ENCODE measurements around the gene SPAG9. TPM values are rescaled to one million over a fixed set of nuclear protein-coding genes. Genes with fewer than 3 reads are reported as not detected.
A peak's percentile ranks its signal among the peaks of the same experiment; 100 is the strongest.

The SPAG9 gene
- total RNA-seq, 2 donors from 2014 or later: 46.0 to 67.0 TPM

DNA sequence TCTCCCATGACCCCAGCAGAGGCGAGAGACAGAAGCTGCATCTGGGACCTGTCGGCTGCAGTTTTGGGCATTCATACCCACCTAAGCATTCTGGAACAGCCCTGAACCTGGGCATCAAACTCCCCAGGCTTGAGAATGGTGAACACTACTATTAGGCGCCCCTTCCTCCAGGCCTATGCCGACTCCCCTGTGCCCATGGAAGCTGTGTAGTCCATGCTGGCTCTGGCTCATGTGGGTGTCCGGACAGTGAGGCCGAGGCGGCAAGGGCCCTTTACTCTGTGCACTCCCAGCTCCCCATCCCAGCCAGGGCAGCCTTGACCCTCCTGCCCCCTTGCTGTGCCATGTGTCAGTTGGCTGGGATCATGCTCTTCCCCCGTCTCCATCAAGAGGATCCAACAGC, 165.5 kb downstream of the SPAG9 start:
- TF ChIP-seq, protein P1, sequence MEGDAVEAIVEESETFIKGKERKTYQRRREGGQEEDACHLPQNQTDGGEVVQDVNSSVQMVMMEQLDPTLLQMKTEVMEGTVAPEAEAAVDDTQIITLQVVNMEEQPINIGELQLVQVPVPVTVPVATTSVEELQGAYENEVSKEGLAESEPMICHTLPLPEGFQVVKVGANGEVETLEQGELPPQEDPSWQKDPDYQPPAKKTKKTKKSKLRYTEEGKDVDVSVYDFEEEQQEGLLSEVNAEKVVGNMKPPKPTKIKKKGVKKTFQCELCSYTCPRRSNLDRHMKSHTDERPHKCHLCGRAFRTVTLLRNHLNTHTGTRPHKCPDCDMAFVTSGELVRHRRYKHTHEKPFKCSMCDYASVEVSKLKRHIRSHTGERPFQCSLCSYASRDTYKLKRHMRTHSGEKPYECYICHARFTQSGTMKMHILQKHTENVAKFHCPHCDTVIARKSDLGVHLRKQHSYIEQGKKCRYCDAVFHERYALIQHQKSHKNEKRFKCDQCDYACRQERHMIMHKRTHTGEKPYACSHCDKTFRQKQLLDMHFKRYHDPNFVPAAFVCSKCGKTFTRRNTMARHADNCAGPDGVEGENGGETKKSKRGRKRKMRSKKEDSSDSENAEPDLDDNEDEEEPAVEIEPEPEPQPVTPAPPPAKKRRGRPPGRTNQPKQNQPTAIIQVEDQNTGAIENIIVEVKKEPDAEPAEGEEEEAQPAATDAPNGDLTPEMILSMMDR (IDR thresholded peaks at IDR 0.05): no peak
- H3K27ac ChIP-seq: no peak overlapping the region
- intact Hi-C loops (cut with DNase I): loop anchor here (2.0 to 10.0 kb wide), 3 partner anchors 102 to 410 kb away; partner anchors contain the start of gene SPATA20

DNA sequence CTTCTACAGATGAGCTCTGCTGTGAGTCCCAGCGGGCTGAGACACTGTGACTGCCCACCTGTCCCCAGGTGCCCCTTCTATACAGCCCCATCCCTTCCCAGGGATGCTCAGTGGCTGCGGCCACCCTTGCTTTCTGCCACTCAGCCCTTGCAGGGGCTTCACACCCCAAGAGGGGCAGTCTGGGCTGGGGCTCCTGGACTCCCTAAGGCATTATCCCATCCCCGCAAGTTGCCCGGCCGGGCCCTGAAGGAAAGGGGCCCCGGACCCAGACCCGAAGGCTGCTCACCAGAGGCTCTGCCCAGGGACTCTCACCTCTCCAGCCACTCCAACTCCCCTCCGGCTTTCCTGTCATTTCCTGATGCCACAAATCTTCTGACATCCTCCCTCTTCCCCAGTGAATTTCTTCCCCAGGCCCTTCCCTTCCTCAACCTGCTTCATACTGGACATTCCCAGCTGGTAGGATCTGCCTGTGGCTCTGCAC, 166.0 kb downstream of the SPAG9 start:
- Histone ChIP-seq H3K27ac (no peak overlapping the region), H3K9ac (ENCODE audit: low read depth in 2 of 2, low read length in 2 of 2) (peak overlapping the region in 1 of 2 donors; percentile 46), H3K9me3 (no peaks in the 10 kb centered on the region), H3K27me3 (no peaks in the 10 kb centered on the region), H3K4me3 (no peak overlapping the region), H3K4me1 (peaks cover 8% of the 10 kb centered on the region), H3K36me3 (no peaks in the 10 kb centered on the region)
- no peak for DNase-seq
- intact Hi-C loops (cut with DNase I): loop anchor here (2.0 to 10.0 kb wide), 3 partner anchors 102 to 410 kb away; partner anchors contain the start of gene SPATA20
- TF ChIP-seq, protein P1 (IDR thresholded peaks at IDR 0.05): no peak

More for the DNA sequence above, 165.5 kb downstream of the SPAG9 start:
- H3K27me3 ChIP-seq: no peaks in the 10 kb centered on the region
- H3K9me3 ChIP-seq: no peaks in the 10 kb centered on the region
- peaks cover 5% of the 10 kb centered on the region for H3K4me1 ChIP-seq
- no peak for DNase-seq
- peak overlapping the region in 1 of 2 donors; percentile 15 for H3K9ac ChIP-seq (ENCODE audit: low read depth in 2 of 2, low read length in 2 of 2)
- no peak overlapping the region for H3K4me3 ChIP-seq
- no peaks in the 10 kb centered on the region for H3K36me3 ChIP-seq

DNA sequence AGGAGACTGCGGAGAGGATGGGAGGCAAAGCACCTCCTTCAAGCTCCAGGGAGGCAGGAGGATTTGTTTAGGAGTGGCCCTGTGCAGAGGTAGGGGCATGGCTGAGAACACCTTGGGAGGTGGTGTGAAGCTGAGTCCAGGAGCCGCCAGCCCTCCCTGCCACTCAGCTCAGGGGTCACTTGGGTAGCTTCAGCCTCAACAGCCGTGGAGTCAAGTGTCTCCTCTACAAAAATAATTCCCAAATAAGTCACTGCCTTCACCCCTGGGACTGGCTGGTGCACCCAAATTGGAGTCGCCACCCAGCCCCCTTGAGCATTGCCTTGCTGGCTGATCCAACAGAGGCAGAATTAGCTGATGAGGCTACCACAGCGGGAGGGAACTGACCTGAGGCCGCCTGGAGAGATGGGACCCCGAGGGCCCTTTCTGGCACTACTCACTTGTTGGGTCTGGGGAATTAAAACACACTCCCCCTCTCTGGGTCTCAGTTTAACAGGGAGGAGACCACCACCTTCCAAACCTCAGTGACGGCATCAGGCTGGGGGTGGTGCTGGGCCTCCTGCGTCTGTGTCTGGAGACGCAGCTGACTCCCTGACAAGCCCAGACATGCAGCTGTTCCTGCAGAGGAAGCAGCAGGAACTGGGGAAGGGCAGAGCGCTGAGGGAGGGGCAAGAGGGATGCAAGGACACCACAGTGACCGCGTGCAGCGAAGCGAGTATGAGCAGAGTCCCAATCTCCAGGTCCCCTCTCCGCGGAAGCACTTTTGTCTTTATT, 166.7 kb downstream of the SPAG9 start:
- peak overlapping the region in 1 of 2 donors; percentile 46 for H3K9ac ChIP-seq (ENCODE audit: low read depth in 2 of 2, low read length in 2 of 2)
- no peak for DNase-seq
- no peaks in the 10 kb centered on the region for H3K27me3 ChIP-seq
- no peak overlapping the region for H3K27ac ChIP-seq
- H3K9me3 ChIP-seq: no peaks in the 10 kb centered on the region
- peaks cover 14% of the 10 kb centered on the region for H3K4me1 ChIP-seq
- H3K36me3 ChIP-seq: no peaks in the 10 kb centered on the region
- TF ChIP-seq, protein P1 (IDR thresholded peaks at IDR 0.05): no peak
- intact Hi-C loops (cut with DNase I): loop anchor here (2.0 to 10.0 kb wide), 3 partner anchors 101 to 409 kb away; partner anchors contain the start of gene SPATA20
- no peak overlapping the region for H3K4me3 ChIP-seq

DNA sequence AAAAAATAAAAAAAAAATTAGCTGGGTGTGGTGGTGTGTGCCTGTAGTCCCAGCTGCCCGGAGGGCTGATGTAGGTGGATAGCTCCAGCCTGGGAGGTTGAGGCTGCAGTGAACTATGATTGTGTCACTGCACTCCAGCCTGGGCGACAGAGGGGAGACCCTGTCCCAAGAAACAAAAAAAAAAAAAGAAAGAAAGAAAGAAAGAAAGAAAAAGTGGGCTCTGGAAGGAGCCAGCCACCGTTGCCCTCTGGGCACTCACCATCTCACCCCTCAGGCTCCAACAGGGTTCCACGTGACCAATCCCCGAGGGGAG, 167.2 kb downstream of the SPAG9 start:
- Histone ChIP-seq H3K27ac (no peak overlapping the region), H3K36me3 (no peaks in the 10 kb centered on the region), H3K9ac (ENCODE audit: low read depth in 2 of 2, low read length in 2 of 2) (peak overlapping the region in 1 of 2 donors; percentile 46), H3K4me3 (no peak overlapping the region), H3K27me3 (no peaks in the 10 kb centered on the region), H3K4me1 (peaks cover 19% of the 10 kb centered on the region), H3K9me3 (no peaks in the 10 kb centered on the region)
- TF ChIP-seq, protein P1 (IDR thresholded peaks at IDR 0.05): no peak
- DNase-seq: no peak
- intact Hi-C loops (cut with DNase I): loop anchor here (10.0 kb wide), 2 partner anchors 169 to 409 kb away; partner anchors contain the start of gene SPATA20

DNA sequence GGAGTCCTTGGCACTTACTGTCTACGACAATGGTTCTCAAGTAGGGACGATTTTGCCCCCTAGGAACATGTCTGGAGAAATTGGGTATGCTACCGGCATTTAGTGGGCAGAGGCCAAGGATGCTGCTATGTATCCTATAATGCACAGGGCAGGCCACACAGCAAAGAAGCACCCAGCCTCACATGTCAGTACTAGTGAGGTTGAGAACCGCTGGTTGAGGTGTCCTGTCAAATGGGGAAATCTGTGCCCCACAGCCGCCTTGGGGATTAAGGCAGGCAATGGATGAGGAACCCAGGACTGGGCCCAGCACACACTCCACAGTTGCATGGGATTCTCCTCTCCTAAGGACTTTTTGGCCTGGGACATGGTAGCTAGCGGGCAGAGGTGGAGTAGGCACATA, 167.8 kb downstream of the SPAG9 start:
- Histone ChIP-seq H3K27ac (no peak overlapping the region), H3K9ac (ENCODE audit: low read depth in 2 of 2, low read length in 2 of 2) (no peak overlapping the region), H3K4me3 (no peak overlapping the region), H3K9me3 (no peaks in the 10 kb centered on the region), H3K27me3 (no peaks in the 10 kb centered on the region), H3K36me3 (no peaks in the 10 kb centered on the region), H3K4me1 (peaks cover 21% of the 10 kb centered on the region)
- intact Hi-C loops (cut with DNase I): loop anchor here (10.0 kb wide), 2 partner anchors 168 to 408 kb away; partner anchors contain the start of gene SPATA20
- DNase-seq: no peak
- TF ChIP-seq, protein P1 (IDR thresholded peaks at IDR 0.05): no peak

Measured in colonic mucosa (tissue), 4 donors.